ENCODE data around the gene AGAP1. TPM values are rescaled to one million over a fixed set of nuclear protein-coding genes. Genes with fewer than 3 reads are reported as not detected.
A peak's percentile ranks its signal among the peaks of the same experiment; 100 is the strongest.

AGAP1 gene
- total and polyA plus RNA-seq, 4 donors: 36.1 to 79.4 (median 52.6) TPM

DNA sequence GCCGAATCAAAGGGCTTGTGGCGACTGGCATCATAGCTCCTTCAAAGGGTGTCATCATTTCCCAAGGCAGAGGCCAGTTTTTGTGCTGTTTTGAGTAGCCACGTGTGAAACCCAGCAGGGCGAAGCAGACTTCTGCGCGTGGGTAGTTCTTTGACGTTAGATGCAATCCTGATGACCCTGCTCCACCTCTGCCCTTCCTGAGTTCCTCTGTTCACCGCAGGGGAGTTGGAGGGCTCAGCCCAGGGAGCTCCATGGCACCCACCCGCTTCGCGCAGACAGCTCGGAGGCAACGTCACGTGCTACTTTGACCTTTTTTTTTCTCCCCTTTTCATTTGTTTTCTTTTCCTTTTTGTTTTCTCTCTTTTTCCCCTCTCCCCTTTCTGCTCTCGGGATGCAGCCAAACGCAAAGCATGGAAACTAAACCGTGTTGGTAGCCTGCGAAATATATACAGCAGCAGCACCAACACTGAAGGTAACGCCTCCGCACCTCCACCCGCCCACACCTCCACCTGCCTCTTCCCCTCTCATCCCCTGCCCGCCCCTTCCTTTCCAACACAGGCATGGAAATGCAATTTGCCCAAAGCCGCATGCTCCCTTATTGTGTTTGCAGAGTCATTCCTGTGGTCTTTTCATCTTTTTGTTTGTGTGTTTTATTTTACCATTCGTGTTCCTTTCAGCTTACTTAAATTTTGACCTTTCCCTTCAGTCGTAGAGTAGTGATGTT, 520.7 kb downstream of the AGAP1 start:
- Histone ChIP-seq H3K4me3 (ENCODE audit: low read depth, low read length) (no peak overlapping the region), H3K4me1 (ENCODE audit: control insufficient read depth, insufficient read depth, low read length) (peaks cover 11% of the 10 kb centered on the region), H3K36me3 (ENCODE audit: control insufficient read depth, insufficient read depth, low read length) (peaks cover 20% of the 10 kb centered on the region), H3K27me3 (ENCODE audit: control insufficient read depth, insufficient read depth, low read length) (no peaks in the 10 kb centered on the region), H3K27ac (ENCODE audit: low read depth, low read length) (no peak overlapping the region), H3K9me3 (ENCODE audit: control insufficient read depth, insufficient read depth, low read length) (no peaks in the 10 kb centered on the region)
- WGBS (ENCODE audit: insufficient coverage): 58% methylated on average over 21 of the region's 25 CpGs
- no peak for DNase-seq (ENCODE audit: low read depth in 4 of 6, low spot score in 6 of 6)

DNA sequence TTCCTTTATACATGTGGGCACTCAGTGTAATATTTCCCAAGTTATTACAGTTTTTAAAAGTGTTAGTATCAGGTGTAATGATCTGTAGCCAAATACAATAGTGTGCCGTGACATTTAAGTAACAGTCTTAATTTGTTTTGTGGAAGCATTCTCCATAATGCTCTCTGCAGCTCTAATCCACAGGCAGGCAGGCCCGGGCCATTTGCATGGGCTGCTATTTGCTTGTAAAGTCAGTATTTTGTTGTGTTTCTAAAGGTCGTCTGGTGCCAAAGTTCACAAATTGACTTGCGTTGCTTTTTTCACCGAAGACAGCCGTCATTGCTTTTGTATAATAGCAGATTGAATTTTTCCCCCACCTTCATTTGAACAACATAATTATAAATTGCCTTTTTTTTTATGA, 521.3 kb downstream of the AGAP1 start:
- Histone ChIP-seq H3K36me3 (ENCODE audit: control insufficient read depth, insufficient read depth, low read length) (peaks cover 23% of the 10 kb centered on the region), H3K27me3 (ENCODE audit: control insufficient read depth, insufficient read depth, low read length) (no peaks in the 10 kb centered on the region), H3K4me1 (ENCODE audit: control insufficient read depth, insufficient read depth, low read length) (peaks cover 9% of the 10 kb centered on the region), H3K27ac (ENCODE audit: low read depth, low read length) (no peak overlapping the region), H3K4me3 (ENCODE audit: low read depth, low read length) (no peak overlapping the region), H3K9me3 (ENCODE audit: control insufficient read depth, insufficient read depth, low read length) (no peaks in the 10 kb centered on the region)
- no CpG with 5 or more reads among the region's 6 CpGs for WGBS (ENCODE audit: insufficient coverage)
- DNase-seq (ENCODE audit: low read depth in 4 of 6, low spot score in 6 of 6): peak in 1 of 6 donors; percentile 36

DNA sequence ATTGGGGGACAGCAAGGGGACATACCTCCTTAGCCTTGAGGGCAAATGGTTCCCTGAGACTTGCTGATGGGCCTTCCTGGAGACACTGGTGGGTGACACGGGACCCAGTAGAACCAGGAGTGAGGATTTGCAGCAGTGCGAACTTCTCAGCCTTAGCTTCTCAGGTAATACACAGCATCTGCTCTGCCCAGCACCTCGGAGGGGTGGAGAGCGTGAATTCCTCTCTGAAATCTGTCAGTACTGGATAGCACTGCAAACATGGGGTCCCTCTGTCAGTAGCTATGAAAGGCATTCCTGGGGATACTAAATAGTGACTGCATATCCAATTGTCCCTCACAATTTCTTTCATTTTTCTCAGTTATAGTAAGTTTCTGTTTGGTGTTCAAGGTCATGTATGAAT, 522.7 kb downstream of the AGAP1 start:
- Histone ChIP-seq H3K4me1 (ENCODE audit: control insufficient read depth, insufficient read depth, low read length) (peaks cover 9% of the 10 kb centered on the region), H3K36me3 (ENCODE audit: control insufficient read depth, insufficient read depth, low read length) (peaks cover 26% of the 10 kb centered on the region), H3K4me3 (ENCODE audit: low read depth, low read length) (no peak overlapping the region), H3K9me3 (ENCODE audit: control insufficient read depth, insufficient read depth, low read length) (no peaks in the 10 kb centered on the region), H3K27me3 (ENCODE audit: control insufficient read depth, insufficient read depth, low read length) (no peaks in the 10 kb centered on the region), H3K27ac (ENCODE audit: low read depth, low read length) (no peak overlapping the region)
- 93% methylated on average over 3 of the region's 4 CpGs for WGBS (ENCODE audit: insufficient coverage)
- no peak for DNase-seq (ENCODE audit: low read depth in 4 of 6, low spot score in 6 of 6)

DNA sequence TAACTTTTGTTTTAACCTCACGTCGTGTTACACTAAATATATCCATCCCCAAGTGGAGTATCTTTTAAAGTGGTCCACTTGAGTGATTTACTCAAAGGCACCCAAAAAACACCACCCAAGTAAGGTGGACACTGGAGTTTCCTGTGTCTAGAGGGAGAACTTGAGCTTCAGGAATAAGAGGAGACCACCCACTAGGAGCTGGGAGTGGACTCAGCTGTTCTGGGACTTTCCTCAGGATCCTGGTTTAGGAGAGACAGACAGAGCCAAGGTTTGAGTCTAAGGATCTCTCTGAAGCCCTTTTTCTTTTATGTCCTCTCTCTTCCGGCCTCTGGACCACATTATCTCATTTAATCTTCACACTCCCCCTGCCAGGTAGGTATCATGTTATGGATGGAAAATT, 523.6 kb downstream of the AGAP1 start:
- no peaks in the 10 kb centered on the region for H3K9me3 ChIP-seq (ENCODE audit: control insufficient read depth, insufficient read depth, low read length)
- H3K27me3 ChIP-seq (ENCODE audit: control insufficient read depth, insufficient read depth, low read length): no peaks in the 10 kb centered on the region
- DNase-seq (ENCODE audit: low read depth in 4 of 6, low spot score in 6 of 6): no peak
- H3K4me1 ChIP-seq (ENCODE audit: control insufficient read depth, insufficient read depth, low read length): peaks cover 9% of the 10 kb centered on the region
- no CpG with 5 or more reads among the region's 3 CpGs for WGBS (ENCODE audit: insufficient coverage)
- peaks cover 26% of the 10 kb centered on the region for H3K36me3 ChIP-seq (ENCODE audit: control insufficient read depth, insufficient read depth, low read length)
- no peak overlapping the region for H3K27ac ChIP-seq (ENCODE audit: low read depth, low read length)
- no peak overlapping the region for H3K4me3 ChIP-seq (ENCODE audit: low read depth, low read length)

DNA sequence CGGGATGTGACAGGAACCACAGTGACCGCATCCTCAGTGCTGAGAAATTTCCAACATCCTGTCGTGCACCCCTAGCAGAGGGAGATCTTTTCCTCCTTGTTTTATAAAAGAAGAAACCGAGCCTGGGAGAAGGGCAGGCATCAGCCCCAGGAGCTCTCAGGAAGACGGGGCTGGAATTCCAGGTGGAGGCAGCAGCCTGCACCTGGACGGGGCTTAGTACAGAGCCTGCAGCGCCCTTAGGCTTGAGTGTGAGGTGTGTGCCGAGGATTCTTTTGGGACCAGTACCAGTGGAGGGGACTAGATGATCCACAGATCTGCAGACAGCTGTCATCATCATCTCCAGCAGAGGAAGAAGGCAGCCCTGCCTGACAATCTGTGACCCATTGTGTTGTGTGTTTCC, 525.6 kb downstream of the AGAP1 start:
- DNase-seq (ENCODE audit: low read depth in 4 of 6, low spot score in 6 of 6): no peak
- no peak overlapping the region for H3K27ac ChIP-seq (ENCODE audit: low read depth, low read length)
- H3K36me3 ChIP-seq (ENCODE audit: control insufficient read depth, insufficient read depth, low read length): peaks cover 19% of the 10 kb centered on the region
- WGBS (ENCODE audit: insufficient coverage): 97% methylated on average over 8 of the region's 8 CpGs
- H3K9me3 ChIP-seq (ENCODE audit: control insufficient read depth, insufficient read depth, low read length): no peaks in the 10 kb centered on the region
- no peak overlapping the region for H3K4me3 ChIP-seq (ENCODE audit: low read depth, low read length)
- H3K27me3 ChIP-seq (ENCODE audit: control insufficient read depth, insufficient read depth, low read length): no peaks in the 10 kb centered on the region
- peaks cover 8% of the 10 kb centered on the region for H3K4me1 ChIP-seq (ENCODE audit: control insufficient read depth, insufficient read depth, low read length)

DNA sequence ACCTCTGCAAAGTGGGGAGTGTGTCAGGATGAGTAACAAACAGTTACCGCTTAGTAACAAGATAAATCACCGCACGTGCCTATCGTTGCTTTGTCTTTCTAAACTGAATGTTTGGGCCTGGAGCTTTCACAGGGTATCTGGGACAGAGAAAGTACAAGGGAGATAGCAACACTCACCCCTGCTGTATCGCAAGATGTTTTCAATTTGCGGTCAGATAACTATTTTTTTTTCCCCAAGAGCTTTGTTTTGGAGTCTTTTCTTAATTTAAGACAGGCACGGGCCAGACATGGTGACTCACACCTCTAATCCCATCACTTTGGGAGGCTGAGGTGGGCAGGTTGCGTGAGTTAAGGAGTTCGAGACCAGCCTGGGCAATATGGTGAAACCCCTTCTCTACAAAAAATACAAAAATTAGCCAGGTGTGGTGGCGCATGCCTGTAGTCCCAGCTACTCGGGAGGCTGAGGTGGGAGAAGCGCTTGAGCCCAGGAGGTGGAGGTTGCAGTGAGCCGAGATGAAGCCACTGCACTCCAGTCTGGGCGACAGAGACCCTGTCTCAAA, 527.7 kb downstream of the AGAP1 start:
- Histone ChIP-seq H3K36me3 (ENCODE audit: control insufficient read depth, insufficient read depth, low read length) (peaks cover 20% of the 10 kb centered on the region), H3K9me3 (ENCODE audit: control insufficient read depth, insufficient read depth, low read length) (no peaks in the 10 kb centered on the region), H3K27ac (ENCODE audit: low read depth, low read length) (no peak overlapping the region), H3K27me3 (ENCODE audit: control insufficient read depth, insufficient read depth, low read length) (no peaks in the 10 kb centered on the region), H3K4me1 (ENCODE audit: control insufficient read depth, insufficient read depth, low read length) (no peaks in the 10 kb centered on the region), H3K4me3 (ENCODE audit: low read depth, low read length) (no peak overlapping the region)
- DNase-seq (ENCODE audit: low read depth in 4 of 6, low spot score in 6 of 6): no peak
- WGBS (ENCODE audit: insufficient coverage): 94% methylated on average over 7 of the region's 14 CpGs

DNA sequence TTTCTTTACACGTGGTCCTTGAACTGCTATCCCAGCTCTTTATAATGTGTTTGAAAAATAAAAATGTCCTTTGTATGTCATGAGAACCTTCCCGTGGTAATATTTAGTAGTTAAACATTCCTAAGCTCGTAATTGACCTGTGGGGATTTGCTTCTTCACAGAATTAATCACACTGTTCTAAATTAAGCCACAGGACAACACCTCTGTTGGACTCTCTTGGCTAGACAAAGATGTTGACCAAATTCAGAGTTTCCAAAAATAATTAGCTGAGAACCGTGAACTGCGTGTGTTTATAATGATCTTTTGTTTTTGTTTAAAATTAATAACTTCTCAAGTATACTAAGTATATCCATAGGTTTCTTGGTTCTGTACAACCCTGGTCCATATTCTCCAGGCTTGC, 528.3 kb downstream of the AGAP1 start:
- Histone ChIP-seq H3K4me3 (ENCODE audit: low read depth, low read length) (no peak overlapping the region), H3K36me3 (ENCODE audit: control insufficient read depth, insufficient read depth, low read length) (peaks cover 20% of the 10 kb centered on the region), H3K9me3 (ENCODE audit: control insufficient read depth, insufficient read depth, low read length) (no peaks in the 10 kb centered on the region), H3K4me1 (ENCODE audit: control insufficient read depth, insufficient read depth, low read length) (no peaks in the 10 kb centered on the region), H3K27me3 (ENCODE audit: control insufficient read depth, insufficient read depth, low read length) (no peaks in the 10 kb centered on the region), H3K27ac (ENCODE audit: low read depth, low read length) (no peak overlapping the region)
- DNase-seq (ENCODE audit: low read depth in 4 of 6, low spot score in 6 of 6): no peak
- 80% methylated on average over 1 of the region's 5 CpGs for WGBS (ENCODE audit: insufficient coverage)

DNA sequence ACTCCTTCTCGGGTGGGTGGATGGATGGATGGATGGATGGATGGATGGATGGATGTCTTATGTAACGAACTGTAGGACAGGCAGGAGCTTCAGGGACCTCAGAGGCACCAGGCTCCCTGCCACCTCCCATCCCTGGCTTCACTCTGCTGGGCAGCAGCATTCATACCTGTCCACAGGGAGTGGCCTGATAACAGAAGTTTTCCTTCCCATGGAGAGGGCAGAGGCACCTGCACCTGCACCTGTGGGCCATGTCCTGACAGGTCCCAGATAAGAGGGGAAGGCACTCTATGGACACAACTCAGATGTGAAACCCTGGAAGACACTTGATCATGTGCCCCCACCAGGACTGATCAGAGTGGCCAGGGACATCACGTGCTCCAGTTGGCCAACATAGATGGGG, 532.0 kb downstream of the AGAP1 start:
- H3K27me3 ChIP-seq (ENCODE audit: control insufficient read depth, insufficient read depth, low read length): no peaks in the 10 kb centered on the region
- H3K9me3 ChIP-seq (ENCODE audit: control insufficient read depth, insufficient read depth, low read length): no peaks in the 10 kb centered on the region
- no peak overlapping the region for H3K4me3 ChIP-seq (ENCODE audit: low read depth, low read length)
- no peak for DNase-seq (ENCODE audit: low read depth in 4 of 6, low spot score in 6 of 6)
- 85% methylated on average over 1 of the region's 3 CpGs for WGBS (ENCODE audit: insufficient coverage)
- no peaks in the 10 kb centered on the region for H3K4me1 ChIP-seq (ENCODE audit: control insufficient read depth, insufficient read depth, low read length)
- H3K36me3 ChIP-seq (ENCODE audit: control insufficient read depth, insufficient read depth, low read length): peaks cover 11% of the 10 kb centered on the region
- H3K27ac ChIP-seq (ENCODE audit: low read depth, low read length): no peak overlapping the region

DNA sequence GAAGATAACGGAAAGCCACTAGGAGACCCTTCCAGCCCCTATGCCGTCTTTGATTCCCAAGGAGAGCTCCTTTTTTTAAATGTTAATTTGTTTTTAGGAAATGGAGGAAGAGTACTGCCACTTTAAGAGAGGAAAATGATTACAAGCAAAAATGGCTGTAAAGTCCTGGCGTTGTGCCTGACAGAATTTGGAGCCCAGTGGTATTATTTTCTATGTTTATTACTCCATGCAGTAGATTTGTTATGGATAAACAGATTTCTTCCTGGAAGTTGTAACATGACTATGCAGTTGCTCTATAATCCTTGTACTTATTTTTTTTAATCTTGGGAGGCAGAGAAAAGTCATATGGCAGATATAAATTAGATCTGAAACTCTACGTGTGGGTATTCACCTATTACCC, 533.0 kb downstream of the AGAP1 start:
- no peaks in the 10 kb centered on the region for H3K9me3 ChIP-seq (ENCODE audit: control insufficient read depth, insufficient read depth, low read length)
- no peaks in the 10 kb centered on the region for H3K27me3 ChIP-seq (ENCODE audit: control insufficient read depth, insufficient read depth, low read length)
- no peaks in the 10 kb centered on the region for H3K4me1 ChIP-seq (ENCODE audit: control insufficient read depth, insufficient read depth, low read length)
- H3K4me3 ChIP-seq (ENCODE audit: low read depth, low read length): no peak overlapping the region
- H3K27ac ChIP-seq (ENCODE audit: low read depth, low read length): no peak overlapping the region
- peaks cover 8% of the 10 kb centered on the region for H3K36me3 ChIP-seq (ENCODE audit: control insufficient read depth, insufficient read depth, low read length)
- peak in 2 of 6 donors; percentile 31 to 77 for DNase-seq (ENCODE audit: low read depth in 4 of 6, low spot score in 6 of 6)
- WGBS (ENCODE audit: insufficient coverage): no CpG with 5 or more reads among the region's 4 CpGs

DNA sequence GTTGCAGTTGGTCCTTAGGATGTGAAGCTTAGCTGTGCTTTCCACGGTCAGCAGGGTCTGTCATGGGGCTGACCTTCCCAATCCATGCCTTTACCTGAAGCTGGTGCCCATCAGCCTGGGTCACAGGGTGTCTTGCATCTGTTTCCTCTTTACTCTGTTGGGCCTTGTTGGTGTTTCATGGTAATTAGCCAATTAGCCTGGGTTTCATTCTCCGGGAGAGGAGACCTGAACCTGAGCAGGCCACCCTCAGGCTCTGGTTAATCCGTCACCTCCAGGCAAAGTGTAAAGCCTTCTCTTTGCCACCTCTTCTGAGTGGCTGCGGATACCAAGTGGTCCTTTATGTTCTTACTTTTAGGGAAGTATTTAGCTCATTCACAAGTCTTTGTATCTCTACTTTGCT, 534.2 kb downstream of the AGAP1 start:
- Histone ChIP-seq H3K36me3 (ENCODE audit: control insufficient read depth, insufficient read depth, low read length) (peaks cover 8% of the 10 kb centered on the region), H3K4me3 (ENCODE audit: low read depth, low read length) (no peak overlapping the region), H3K9me3 (ENCODE audit: control insufficient read depth, insufficient read depth, low read length) (no peaks in the 10 kb centered on the region), H3K27me3 (ENCODE audit: control insufficient read depth, insufficient read depth, low read length) (no peaks in the 10 kb centered on the region), H3K4me1 (ENCODE audit: control insufficient read depth, insufficient read depth, low read length) (no peaks in the 10 kb centered on the region), H3K27ac (ENCODE audit: low read depth, low read length) (no peak overlapping the region)
- DNase-seq (ENCODE audit: low read depth in 4 of 6, low spot score in 6 of 6): no peak
- 75% methylated on average over 2 of the region's 4 CpGs for WGBS (ENCODE audit: insufficient coverage)

Measured in spinal cord (tissue), 10 donors.